Renal pelvis (tissue), 4 donors: ENCODE measurements around the gene LIPC. TPM values are rescaled to one million over a fixed set of nuclear protein-coding genes. Genes with fewer than 3 reads are reported as not detected.

Source experiments
- DNase-seq: peaks from one replicate; pipeline ENCODE4 v3.0.0-alpha.2; 2013
- polyA plus RNA-seq, 3 donors: library from polyadenylated mRNA; unstranded; fragments of 120-200 nt; gene quantifications; one replicate each; pipeline ENCODE4 v1.2.1, GENCODE V29; 2013; ENCODE audit not compliant: insufficient read length in 3 of 3

LIPC gene
- polyA plus RNA-seq, 3 donors = 13.0 to 19.2 (median 16.0) TPM

GRCh38 chr15:58608129-58608590, 176.4 kb downstream of the LIPC start:
- DNase-seq = no peak

- DNase-seq = no peak
These were observed 176.9 kb downstream of the LIPC start for GRCh38 chr15:58608711-58609110.

GRCh38 chr15:58611731-58612676, 180.2 kb downstream of the LIPC start:
- no peak for DNase-seq

- DNase-seq = no peak
These were observed 184.4 kb downstream of the LIPC start for GRCh38 chr15:58616171-58616570.
